GM12875 (cell line): ENCODE measurements around the gene NHS.

Experiments
- H3K4me3 ChIP-seq: one replicate; pipeline ENCODE4 v1.5.1; 2011; ENCODE audit warnings: low read depth, low read length, control low read depth
- TF ChIP-seq, protein P1 (sequence below): IDR thresholded peaks from 2 replicates; pipeline ENCODE4 v1.5.1; 2011; ENCODE audit warnings: low read depth, mild to moderate bottlenecking, control low read depth, inconsistent platforms, low read length, moderate library complexity, borderline replicate concordance; ENCODE audit not compliant: insufficient read depth

Gene NHS

GRCh38 chrX:17590892-17591740 is 216.1 kb downstream of the NHS start:
- no peak overlapping the region for H3K4me3 ChIP-seq
- TF ChIP-seq, protein P1, sequence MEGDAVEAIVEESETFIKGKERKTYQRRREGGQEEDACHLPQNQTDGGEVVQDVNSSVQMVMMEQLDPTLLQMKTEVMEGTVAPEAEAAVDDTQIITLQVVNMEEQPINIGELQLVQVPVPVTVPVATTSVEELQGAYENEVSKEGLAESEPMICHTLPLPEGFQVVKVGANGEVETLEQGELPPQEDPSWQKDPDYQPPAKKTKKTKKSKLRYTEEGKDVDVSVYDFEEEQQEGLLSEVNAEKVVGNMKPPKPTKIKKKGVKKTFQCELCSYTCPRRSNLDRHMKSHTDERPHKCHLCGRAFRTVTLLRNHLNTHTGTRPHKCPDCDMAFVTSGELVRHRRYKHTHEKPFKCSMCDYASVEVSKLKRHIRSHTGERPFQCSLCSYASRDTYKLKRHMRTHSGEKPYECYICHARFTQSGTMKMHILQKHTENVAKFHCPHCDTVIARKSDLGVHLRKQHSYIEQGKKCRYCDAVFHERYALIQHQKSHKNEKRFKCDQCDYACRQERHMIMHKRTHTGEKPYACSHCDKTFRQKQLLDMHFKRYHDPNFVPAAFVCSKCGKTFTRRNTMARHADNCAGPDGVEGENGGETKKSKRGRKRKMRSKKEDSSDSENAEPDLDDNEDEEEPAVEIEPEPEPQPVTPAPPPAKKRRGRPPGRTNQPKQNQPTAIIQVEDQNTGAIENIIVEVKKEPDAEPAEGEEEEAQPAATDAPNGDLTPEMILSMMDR: peak; percentile 79

DNA sequence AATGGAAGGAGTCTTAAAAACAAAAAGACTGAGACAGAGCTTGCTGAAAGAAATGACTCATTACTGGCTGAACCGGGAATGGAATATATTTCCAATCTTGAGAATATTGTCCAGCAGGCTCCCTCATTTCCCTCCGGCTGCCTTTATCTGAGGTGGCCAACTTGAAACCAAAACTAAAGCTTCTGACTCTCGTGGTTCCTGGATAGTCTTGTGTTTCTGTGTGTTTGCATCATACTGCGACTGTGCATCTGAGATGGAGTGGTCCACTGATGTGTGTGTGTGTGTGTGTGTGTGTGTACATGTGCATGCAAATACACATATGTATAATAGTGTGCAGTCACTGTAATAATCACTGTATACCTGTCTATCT is 216.7 kb downstream of the NHS start:
- TF ChIP-seq, protein P1: no peak
- no peak overlapping the region for H3K4me3 ChIP-seq

GRCh38 chrX:17592117-17592516 is 217.1 kb downstream of the NHS start:
- no peak overlapping the region for H3K4me3 ChIP-seq
- TF ChIP-seq, protein P1: no peak

DNA sequence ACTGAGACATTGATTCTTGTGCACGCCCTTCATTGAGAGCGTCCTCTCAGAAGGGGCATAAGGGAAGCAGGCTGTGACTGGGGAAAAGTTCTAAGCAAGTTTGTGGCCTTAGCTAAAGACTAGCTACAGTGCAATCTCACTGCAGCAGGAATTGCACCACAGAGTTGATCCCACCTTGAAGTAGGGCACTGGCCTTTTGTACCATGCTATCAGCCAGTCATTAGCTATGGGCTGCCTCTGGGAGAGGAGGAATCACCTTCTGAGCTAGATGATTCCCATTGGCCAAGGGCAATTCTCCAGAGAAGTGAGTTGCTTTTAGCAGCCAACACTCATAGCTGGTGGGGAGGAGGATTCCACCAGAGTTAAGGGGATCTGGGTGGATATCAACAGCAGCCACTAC is 219.7 kb downstream of the NHS start:
- TF ChIP-seq, protein P1: no peak
- no peak overlapping the region for H3K4me3 ChIP-seq

GRCh38 chrX:17595456-17596035 is 220.5 kb downstream of the NHS start:
- H3K4me3 ChIP-seq: no peak overlapping the region

DNA sequence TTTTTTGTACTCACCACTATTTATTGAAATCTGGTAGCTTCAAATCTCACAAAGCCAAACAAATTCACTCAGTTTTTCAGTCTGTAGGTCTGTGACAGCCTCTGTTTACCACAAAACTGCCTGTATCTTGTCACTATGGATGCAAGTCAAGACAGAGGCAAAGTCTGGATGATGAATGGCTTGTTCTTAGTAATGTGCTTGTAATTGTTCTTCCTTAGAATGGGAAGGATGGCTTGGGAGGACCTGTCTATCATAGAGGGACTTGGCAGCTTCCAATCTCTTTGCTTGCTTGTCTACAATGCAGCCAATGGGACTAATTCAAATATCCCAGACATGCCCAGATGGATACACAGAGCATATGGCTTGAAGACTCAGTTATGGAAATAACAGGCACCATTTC is 221.1 kb downstream of the NHS start:
- TF ChIP-seq, protein P1: no peak
- no peak overlapping the region for H3K4me3 ChIP-seq

More at GRCh38 chrX:17595456-17596035, 220.5 kb downstream of the NHS start:
- TF ChIP-seq, protein P1: no peak
